Stimulated activated naive CD8-positive, alpha-beta T cell treated with anti-CD3 and anti-CD28 coated beads, Interleukin-15, Interleukin-2, amounts not matched to agents 100 ng/mL and 50 ng/mL, for 24 hours (primary cell): ENCODE results near the gene MAP3K13.
"Not testable (repeated sequence)": the region's sequence is repeated elsewhere in the genome, so short reads cannot be mapped to it uniquely, and the experiment has no call there.

ENCODE experiments used
- H3K27ac Mint-ChIP-seq: one replicate; pipeline ENCODE4 v1.8.0; 2021; ENCODE audit warnings: mild to moderate bottlenecking, mixed read lengths
- H3K27me3 Mint-ChIP-seq: one replicate; pipeline ENCODE4 v1.8.0; 2021; ENCODE audit warnings: mixed read lengths
- H3K36me3 Mint-ChIP-seq: one replicate; pipeline ENCODE4 v1.8.0; 2021; ENCODE audit warnings: low read depth, mixed read lengths
- H3K4me1 Mint-ChIP-seq: one replicate; pipeline ENCODE4 v1.8.0; 2021; ENCODE audit warnings: low read depth, mixed read lengths
- H3K4me3 Mint-ChIP-seq: one replicate; pipeline ENCODE4 v1.8.0; 2021; ENCODE audit warnings: mild to moderate bottlenecking, mixed read lengths
- H3K9me3 Mint-ChIP-seq: one replicate; pipeline ENCODE4 v1.8.0; 2021; ENCODE audit warnings: mixed read lengths

Gene MAP3K13

GRCh38 chr3:185401319-185401955, 38.5 kb downstream of the MAP3K13 start:
- H3K27me3 Mint-ChIP-seq = peaks cover 4% of the 10 kb centered on the region
- no peaks in the 10 kb centered on the region for H3K36me3 Mint-ChIP-seq
- no peaks in the 10 kb centered on the region for H3K9me3 Mint-ChIP-seq
- H3K4me1 Mint-ChIP-seq = no peaks in the 10 kb centered on the region
- H3K4me3 Mint-ChIP-seq = no peak overlapping the region
- H3K27ac Mint-ChIP-seq = no peak overlapping the region

GRCh38 chr3:185402561-185402960, 39.6 kb downstream of the MAP3K13 start:
- H3K4me3 Mint-ChIP-seq = no peak overlapping the region
- H3K27ac Mint-ChIP-seq = no peak overlapping the region
- H3K36me3 Mint-ChIP-seq = no peaks in the 10 kb centered on the region
- H3K27me3 Mint-ChIP-seq = peaks cover 4% of the 10 kb centered on the region
- H3K4me1 Mint-ChIP-seq = no peaks in the 10 kb centered on the region
- no peaks in the 10 kb centered on the region for H3K9me3 Mint-ChIP-seq

- no peaks in the 10 kb centered on the region for H3K4me1 Mint-ChIP-seq
- no peaks in the 10 kb centered on the region for H3K36me3 Mint-ChIP-seq
- H3K27me3 Mint-ChIP-seq = peaks cover 4% of the 10 kb centered on the region
- H3K4me3 Mint-ChIP-seq = no peak overlapping the region
- H3K9me3 Mint-ChIP-seq = no peaks in the 10 kb centered on the region
- H3K27ac Mint-ChIP-seq = no peak overlapping the region
Measured at GRCh38 chr3:185403002-185403401, 40.1 kb downstream of the MAP3K13 start.

DNA sequence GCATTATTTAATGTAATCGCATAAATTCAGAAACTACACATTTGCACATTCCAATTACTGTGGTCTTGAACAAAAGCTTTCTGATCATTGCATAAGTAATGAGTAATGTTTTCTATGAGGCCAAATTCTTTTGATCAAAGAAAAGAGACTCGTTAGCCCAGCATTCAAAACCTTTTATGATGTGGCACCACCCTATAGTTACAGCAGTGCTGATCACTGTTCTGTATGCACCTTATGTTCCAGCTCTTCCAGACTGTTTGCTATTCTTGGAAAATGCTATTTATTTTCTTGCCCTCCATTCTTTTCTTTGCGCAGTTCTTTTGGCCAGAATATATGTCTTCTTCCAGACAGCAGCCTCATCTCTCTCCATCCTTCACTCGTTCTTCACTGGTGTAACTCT, 42.3 kb downstream of the MAP3K13 start:
- no peak overlapping the region for H3K27ac Mint-ChIP-seq
- no peaks in the 10 kb centered on the region for H3K9me3 Mint-ChIP-seq
- no peak overlapping the region for H3K4me3 Mint-ChIP-seq
- no peaks in the 10 kb centered on the region for H3K36me3 Mint-ChIP-seq
- H3K27me3 Mint-ChIP-seq = peaks cover 4% of the 10 kb centered on the region
- no peaks in the 10 kb centered on the region for H3K4me1 Mint-ChIP-seq

DNA sequence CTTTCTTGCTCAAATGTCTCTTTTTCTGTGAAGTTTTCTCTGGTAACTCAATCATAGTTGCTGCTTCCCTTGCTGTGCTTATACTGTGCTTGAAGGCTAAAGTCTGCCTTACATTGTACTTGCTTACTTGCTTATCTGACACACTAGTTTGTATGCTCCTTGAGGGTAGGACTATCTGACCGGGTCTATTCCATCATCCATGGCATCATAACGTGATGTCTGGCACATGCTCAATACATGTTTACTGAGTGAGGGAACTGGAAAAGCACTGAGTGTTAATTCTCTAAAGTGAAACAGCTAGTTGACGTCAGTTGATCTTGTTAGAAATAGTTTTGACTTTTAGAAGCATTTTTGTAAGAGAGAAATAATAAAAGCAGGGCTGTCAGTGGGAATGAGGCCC, 42.7 kb downstream of the MAP3K13 start:
- H3K4me3 Mint-ChIP-seq = no peak overlapping the region
- H3K4me1 Mint-ChIP-seq = no peaks in the 10 kb centered on the region
- H3K9me3 Mint-ChIP-seq = no peaks in the 10 kb centered on the region
- H3K27ac Mint-ChIP-seq = no peak overlapping the region
- no peaks in the 10 kb centered on the region for H3K36me3 Mint-ChIP-seq
- peaks cover 4% of the 10 kb centered on the region for H3K27me3 Mint-ChIP-seq

DNA sequence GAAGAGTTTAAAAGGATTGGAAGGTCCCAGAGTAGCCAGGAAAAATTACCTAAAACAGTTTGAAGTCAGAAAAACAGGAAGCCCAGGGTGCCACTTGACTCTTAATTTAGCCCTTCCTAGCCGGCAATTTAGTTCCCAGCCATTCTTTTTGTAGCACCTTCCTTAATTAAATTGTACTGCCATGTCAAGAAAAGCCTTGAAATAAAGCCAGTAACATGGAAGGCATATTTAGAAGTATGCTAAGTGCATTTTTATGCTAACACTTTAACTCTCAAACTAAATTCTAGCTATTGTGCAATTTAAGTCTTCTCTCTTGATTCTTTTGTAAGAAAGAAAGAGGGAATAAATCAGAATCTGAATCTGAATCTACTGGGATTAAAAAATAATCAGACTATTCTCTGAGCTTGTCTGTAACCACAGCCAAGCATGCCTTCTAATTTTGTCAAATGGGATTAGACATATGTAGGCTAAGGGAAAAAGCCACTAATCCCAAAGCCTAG, 43.2 kb downstream of the MAP3K13 start:
- H3K36me3 Mint-ChIP-seq = no peaks in the 10 kb centered on the region
- H3K27me3 Mint-ChIP-seq = peaks cover 4% of the 10 kb centered on the region
- H3K4me3 Mint-ChIP-seq = no peak overlapping the region
- no peaks in the 10 kb centered on the region for H3K4me1 Mint-ChIP-seq
- H3K27ac Mint-ChIP-seq = no peak overlapping the region
- no peaks in the 10 kb centered on the region for H3K9me3 Mint-ChIP-seq

DNA sequence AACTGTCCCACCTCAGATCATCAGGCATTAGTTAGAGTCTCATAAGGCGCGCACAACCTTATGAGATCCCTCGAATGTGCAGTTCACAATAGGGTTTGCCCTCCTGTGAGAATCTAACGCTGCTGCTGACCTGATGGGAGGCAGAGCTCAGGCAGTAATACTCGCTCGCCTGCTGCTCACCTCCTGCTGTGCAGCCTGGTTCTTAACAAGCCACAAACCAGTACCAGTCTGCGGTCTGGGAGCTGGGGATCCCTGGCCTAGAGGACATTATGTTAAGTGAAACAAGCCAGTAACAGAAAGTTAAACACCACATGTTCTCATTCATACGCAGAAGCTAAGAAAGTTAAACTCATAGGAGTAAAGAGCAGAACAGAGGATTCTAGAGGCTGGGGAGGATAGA, 47.0 kb downstream of the MAP3K13 start:
- H3K27ac Mint-ChIP-seq = no peak overlapping the region
- no peaks in the 10 kb centered on the region for H3K36me3 Mint-ChIP-seq
- no peaks in the 10 kb centered on the region for H3K4me1 Mint-ChIP-seq
- peaks cover 4% of the 10 kb centered on the region for H3K27me3 Mint-ChIP-seq
- no peaks in the 10 kb centered on the region for H3K9me3 Mint-ChIP-seq
- H3K4me3 Mint-ChIP-seq = no peak overlapping the region

- H3K36me3 Mint-ChIP-seq = no peaks in the 10 kb centered on the region
- H3K27me3 Mint-ChIP-seq = peaks cover 4% of the 10 kb centered on the region
- no peak overlapping the region for H3K4me3 Mint-ChIP-seq
- no peak overlapping the region for H3K27ac Mint-ChIP-seq
- no peaks in the 10 kb centered on the region for H3K9me3 Mint-ChIP-seq
- no peaks in the 10 kb centered on the region for H3K4me1 Mint-ChIP-seq
Measured at GRCh38 chr3:185411133-185411532, 48.2 kb downstream of the MAP3K13 start.

DNA sequence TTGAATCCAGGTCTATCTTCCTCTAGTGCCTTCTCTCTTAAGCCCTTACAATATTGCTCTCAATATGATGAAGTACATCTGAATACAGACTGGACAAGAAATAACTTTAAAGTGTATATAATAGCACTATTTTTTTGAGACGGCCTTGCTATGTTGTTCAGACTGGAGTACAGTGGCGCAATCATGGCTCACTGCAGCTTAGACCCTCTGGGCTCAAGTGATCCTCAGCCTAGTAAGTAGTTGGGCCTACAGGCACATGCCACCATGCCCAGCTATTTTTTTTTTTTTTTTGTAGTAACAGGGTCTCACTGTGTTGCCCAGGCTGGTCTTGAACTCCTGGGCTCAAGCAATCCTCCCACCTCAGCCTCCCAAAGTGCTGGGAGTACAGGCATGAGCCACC, 53.6 kb downstream of the MAP3K13 start:
- no peaks in the 10 kb centered on the region for H3K36me3 Mint-ChIP-seq
- no peaks in the 10 kb centered on the region for H3K9me3 Mint-ChIP-seq
- H3K4me1 Mint-ChIP-seq = no peaks in the 10 kb centered on the region
- no peak overlapping the region for H3K4me3 Mint-ChIP-seq
- H3K27ac Mint-ChIP-seq = no peak overlapping the region
- H3K27me3 Mint-ChIP-seq = peaks cover 5% of the 10 kb centered on the region

DNA sequence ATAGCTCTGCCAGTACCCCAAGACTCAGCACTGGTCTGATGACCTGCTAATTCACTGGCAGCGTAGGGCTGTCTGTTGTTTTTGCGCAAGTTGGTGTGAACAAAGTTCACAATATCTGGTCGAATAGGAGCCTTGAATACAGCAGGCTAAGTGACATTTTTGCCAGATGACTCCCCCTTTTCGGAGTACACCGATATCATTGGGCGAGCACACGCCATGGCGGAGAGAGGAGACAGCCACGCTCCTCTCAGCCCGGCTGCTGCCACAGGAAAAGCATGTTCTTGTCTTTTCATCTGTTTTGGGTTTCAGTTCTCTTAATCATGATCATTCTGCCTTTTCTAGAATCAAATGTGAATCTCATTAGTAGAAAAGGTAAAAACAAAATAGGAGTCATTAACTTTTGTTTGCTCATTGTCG, 55.6 kb downstream of the MAP3K13 start:
- H3K27ac Mint-ChIP-seq, H3K4me1 Mint-ChIP-seq, H3K27me3 Mint-ChIP-seq, H3K4me3 Mint-ChIP-seq, H3K9me3 Mint-ChIP-seq, H3K36me3 Mint-ChIP-seq: not testable (repeated sequence)

DNA sequence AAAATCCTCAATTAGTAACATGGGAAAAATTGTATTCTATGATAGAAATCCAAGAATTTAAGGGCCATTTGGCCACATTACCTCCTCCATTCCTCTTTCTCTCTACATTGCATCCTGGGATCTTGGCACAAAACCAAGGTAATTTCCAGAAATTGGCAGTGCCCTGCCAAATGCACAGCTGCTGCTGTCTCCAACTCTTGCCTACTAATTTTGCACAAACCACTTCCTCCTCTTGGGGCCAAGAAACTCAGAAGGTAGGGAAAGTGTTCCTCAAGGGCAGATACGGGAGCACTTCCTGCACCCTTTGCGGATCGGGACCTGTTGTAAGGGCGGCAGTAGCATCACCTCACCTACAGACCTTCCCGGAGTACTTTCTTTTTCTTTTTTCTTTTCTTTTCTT, 57.8 kb downstream of the MAP3K13 start:
- no peaks in the 10 kb centered on the region for H3K9me3 Mint-ChIP-seq
- H3K27me3 Mint-ChIP-seq = peaks cover 8% of the 10 kb centered on the region
- no peak overlapping the region for H3K4me3 Mint-ChIP-seq
- H3K27ac Mint-ChIP-seq = no peak overlapping the region
- H3K4me1 Mint-ChIP-seq = no peaks in the 10 kb centered on the region
- H3K36me3 Mint-ChIP-seq = no peaks in the 10 kb centered on the region

GRCh38 chr3:185421577-185422232, 58.8 kb downstream of the MAP3K13 start:
- Mint-ChIP-seq H3K27me3 (peaks cover 3% of the 10 kb centered on the region), H3K27ac (no peak overlapping the region), H3K4me1 (no peaks in the 10 kb centered on the region), H3K36me3 (no peaks in the 10 kb centered on the region), H3K4me3 (no peak overlapping the region), H3K9me3 (no peaks in the 10 kb centered on the region)

DNA sequence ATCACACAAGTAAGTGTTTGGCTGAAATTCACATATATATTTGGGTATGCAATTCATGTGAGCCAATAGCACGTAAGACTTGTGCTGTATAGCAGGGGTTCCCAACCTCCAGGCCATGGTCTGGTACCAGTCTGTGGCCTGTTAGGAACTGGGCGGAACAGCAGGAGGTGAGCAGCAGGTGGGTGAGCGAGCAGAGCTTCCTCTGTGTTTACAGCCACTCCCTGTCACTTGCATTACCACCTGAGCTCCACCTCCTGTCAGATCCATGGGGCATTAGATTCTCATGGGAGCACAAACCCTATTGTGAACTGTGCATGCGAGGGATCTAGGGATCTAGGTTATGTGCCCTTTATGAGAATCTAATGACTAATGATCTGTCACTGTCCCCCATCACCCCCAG, 59.7 kb downstream of the MAP3K13 start:
- no peaks in the 10 kb centered on the region for H3K4me1 Mint-ChIP-seq
- no peak overlapping the region for H3K27ac Mint-ChIP-seq
- no peaks in the 10 kb centered on the region for H3K9me3 Mint-ChIP-seq
- H3K27me3 Mint-ChIP-seq = peaks cover 3% of the 10 kb centered on the region
- no peaks in the 10 kb centered on the region for H3K36me3 Mint-ChIP-seq
- no peak overlapping the region for H3K4me3 Mint-ChIP-seq

- no peaks in the 10 kb centered on the region for H3K9me3 Mint-ChIP-seq
- no peaks in the 10 kb centered on the region for H3K36me3 Mint-ChIP-seq
- H3K4me3 Mint-ChIP-seq = no peak overlapping the region
- H3K27me3 Mint-ChIP-seq = peaks cover 3% of the 10 kb centered on the region
- H3K4me1 Mint-ChIP-seq = no peaks in the 10 kb centered on the region
- no peak overlapping the region for H3K27ac Mint-ChIP-seq
Measured at GRCh38 chr3:185423178-185423577, 60.2 kb downstream of the MAP3K13 start.

- peaks cover 3% of the 10 kb centered on the region for H3K27me3 Mint-ChIP-seq
- no peaks in the 10 kb centered on the region for H3K4me1 Mint-ChIP-seq
- H3K27ac Mint-ChIP-seq = no peak overlapping the region
- no peaks in the 10 kb centered on the region for H3K36me3 Mint-ChIP-seq
- H3K9me3 Mint-ChIP-seq = no peaks in the 10 kb centered on the region
- H3K4me3 Mint-ChIP-seq = no peak overlapping the region
Measured at GRCh38 chr3:185424435-185424834, 61.5 kb downstream of the MAP3K13 start.

DNA sequence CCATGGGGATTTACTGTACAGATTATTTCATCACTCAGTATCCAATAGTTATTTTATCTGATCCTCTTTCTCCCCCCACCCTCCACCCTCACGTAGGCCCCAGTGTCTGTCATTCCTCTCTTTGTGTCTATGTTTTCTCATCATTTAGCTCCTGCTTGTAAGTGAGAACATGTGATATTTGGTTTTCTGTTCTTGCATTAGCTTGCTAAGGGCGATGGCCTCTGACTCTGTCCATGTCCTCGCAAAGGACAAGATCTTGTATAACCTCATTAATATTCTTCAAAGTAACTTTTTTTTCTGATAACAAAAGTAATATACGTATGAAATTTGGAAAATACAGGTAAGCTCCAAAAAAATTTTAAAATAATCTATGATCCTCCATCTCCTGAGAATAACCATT, 67.4 kb downstream of the MAP3K13 start:
- no peaks in the 10 kb centered on the region for H3K9me3 Mint-ChIP-seq
- no peaks in the 10 kb centered on the region for H3K27me3 Mint-ChIP-seq

More for the DNA sequence above, 67.4 kb downstream of the MAP3K13 start:
- no peak overlapping the region for H3K4me3 Mint-ChIP-seq
- H3K27ac Mint-ChIP-seq = no peak overlapping the region
- no peaks in the 10 kb centered on the region for H3K4me1 Mint-ChIP-seq
- H3K36me3 Mint-ChIP-seq = no peaks in the 10 kb centered on the region
